Endothelial cell of umbilical vein (primary cell): ENCODE measurements around the gene SPINK5.

Source experiments
- CTCF ChIP-seq, 2 donors: IDR thresholded peaks; 1 replicate in 1 of 2; 2 replicates in 1 of 2; pipeline ENCODE4 v1.5.1; 2011; ENCODE audit warnings: low read length in 2 of 2, mild to moderate bottlenecking in 2 of 2, moderate library complexity in 2 of 2, control low read depth in 1 of 2, inconsistent platforms in 1 of 2, low read depth in 1 of 2; ENCODE audit not compliant: insufficient read depth in 1 of 2; ENCODE audit errors: extremely low read depth in 1 of 2
- EZH2 ChIP-seq: IDR thresholded peaks from 2 replicates; pipeline ENCODE4 v1.6.1; 2012; ENCODE audit warnings: borderline replicate concordance, low read depth, mild to moderate bottlenecking, moderate library complexity, low read length, inconsistent platforms; ENCODE audit not compliant: severe bottlenecking
- JUN ChIP-seq: IDR thresholded peaks from 2 replicates; pipeline ENCODE4 v1.6.1; 2011; ENCODE audit warnings: borderline replicate concordance, low read depth; ENCODE audit not compliant: insufficient read length, insufficient read depth
- MAX ChIP-seq: IDR thresholded peaks from 2 replicates; pipeline ENCODE4 v1.6.1; 2011; ENCODE audit not compliant: insufficient read depth, insufficient read length
- MYC ChIP-seq: IDR thresholded peaks from one replicate; pipeline ENCODE4 v1.6.1; 2011; ENCODE audit warnings: mild to moderate bottlenecking, low read depth, low read length
- POLR2A ChIP-seq: IDR thresholded peaks from 2 replicates; pipeline ENCODE4 v1.6.1; 2012; ENCODE audit warnings: low read depth, mild to moderate bottlenecking, control low read depth, low read length
- POLR2AphosphoS5 ChIP-seq: IDR thresholded peaks from 2 replicates; pipeline ENCODE4 v1.6.1; 2012; ENCODE audit warnings: low read depth, mild to moderate bottlenecking, control low read depth, low read length, moderate library complexity; ENCODE audit not compliant: insufficient read depth

- TF ChIP-seq CTCF (IDR thresholded peaks at IDR 0.05; ENCODE audit: extremely low read depth in 1 of 2, insufficient read depth in 1 of 2, low read depth in 1 of 2, low read length in 2 of 2) (no peak), POLR2AphosphoS5 (no peak), POLR2A (no peak), MYC (no peak), JUN (no peak), EZH2 (no peak), MAX (no peak)
Measured at GRCh38 chr5:148043705-148044104, 20.1 kb upstream of the SPINK5 start.
